ENCODE results near the gene RTKN2.

The RTKN2 gene

DNA sequence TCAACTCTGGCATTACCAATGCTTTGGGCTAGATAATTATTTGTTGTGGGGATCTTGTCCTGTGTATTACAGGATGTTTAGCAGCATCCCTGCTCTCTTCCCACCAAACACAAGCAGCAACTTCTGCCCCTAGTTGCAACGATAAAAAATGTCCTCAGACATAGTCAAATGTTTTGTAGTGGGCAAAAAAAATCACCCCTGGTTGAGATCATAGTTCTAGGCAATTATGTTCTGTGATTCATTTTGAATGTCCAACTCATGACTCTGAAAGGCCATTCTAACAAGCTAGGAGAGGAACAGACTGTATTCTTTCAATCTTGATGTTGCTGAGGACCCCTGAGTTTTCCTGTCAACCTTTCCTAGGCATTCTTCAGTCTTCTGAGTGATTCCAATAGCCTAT is 79.5 kb downstream of the RTKN2 start:
- Histone ChIP-seq H3K27me3 (ENCODE audit: insufficient read depth, poor library complexity, severe bottlenecking) (no peaks in the 10 kb centered on the region), H3K4me3 (replicated peaks; ENCODE audit: insufficient read depth, low read length) (no peak overlapping the region), H3K27ac (replicated peaks) (no peak overlapping the region)
- no peak for TF ChIP-seq GABPA (IDR thresholded peaks at IDR 0.05; ENCODE audit: low read depth)
- TF ChIP-seq SPI1 (IDR thresholded peaks at IDR 0.05; ENCODE audit: borderline replicate concordance, low read depth): no peak
- TF ChIP-seq, protein P1, sequence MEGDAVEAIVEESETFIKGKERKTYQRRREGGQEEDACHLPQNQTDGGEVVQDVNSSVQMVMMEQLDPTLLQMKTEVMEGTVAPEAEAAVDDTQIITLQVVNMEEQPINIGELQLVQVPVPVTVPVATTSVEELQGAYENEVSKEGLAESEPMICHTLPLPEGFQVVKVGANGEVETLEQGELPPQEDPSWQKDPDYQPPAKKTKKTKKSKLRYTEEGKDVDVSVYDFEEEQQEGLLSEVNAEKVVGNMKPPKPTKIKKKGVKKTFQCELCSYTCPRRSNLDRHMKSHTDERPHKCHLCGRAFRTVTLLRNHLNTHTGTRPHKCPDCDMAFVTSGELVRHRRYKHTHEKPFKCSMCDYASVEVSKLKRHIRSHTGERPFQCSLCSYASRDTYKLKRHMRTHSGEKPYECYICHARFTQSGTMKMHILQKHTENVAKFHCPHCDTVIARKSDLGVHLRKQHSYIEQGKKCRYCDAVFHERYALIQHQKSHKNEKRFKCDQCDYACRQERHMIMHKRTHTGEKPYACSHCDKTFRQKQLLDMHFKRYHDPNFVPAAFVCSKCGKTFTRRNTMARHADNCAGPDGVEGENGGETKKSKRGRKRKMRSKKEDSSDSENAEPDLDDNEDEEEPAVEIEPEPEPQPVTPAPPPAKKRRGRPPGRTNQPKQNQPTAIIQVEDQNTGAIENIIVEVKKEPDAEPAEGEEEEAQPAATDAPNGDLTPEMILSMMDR (IDR thresholded peaks at IDR 0.05; ENCODE audit: insufficient read depth, low read length): no peak
- TF ChIP-seq, protein P2, sequence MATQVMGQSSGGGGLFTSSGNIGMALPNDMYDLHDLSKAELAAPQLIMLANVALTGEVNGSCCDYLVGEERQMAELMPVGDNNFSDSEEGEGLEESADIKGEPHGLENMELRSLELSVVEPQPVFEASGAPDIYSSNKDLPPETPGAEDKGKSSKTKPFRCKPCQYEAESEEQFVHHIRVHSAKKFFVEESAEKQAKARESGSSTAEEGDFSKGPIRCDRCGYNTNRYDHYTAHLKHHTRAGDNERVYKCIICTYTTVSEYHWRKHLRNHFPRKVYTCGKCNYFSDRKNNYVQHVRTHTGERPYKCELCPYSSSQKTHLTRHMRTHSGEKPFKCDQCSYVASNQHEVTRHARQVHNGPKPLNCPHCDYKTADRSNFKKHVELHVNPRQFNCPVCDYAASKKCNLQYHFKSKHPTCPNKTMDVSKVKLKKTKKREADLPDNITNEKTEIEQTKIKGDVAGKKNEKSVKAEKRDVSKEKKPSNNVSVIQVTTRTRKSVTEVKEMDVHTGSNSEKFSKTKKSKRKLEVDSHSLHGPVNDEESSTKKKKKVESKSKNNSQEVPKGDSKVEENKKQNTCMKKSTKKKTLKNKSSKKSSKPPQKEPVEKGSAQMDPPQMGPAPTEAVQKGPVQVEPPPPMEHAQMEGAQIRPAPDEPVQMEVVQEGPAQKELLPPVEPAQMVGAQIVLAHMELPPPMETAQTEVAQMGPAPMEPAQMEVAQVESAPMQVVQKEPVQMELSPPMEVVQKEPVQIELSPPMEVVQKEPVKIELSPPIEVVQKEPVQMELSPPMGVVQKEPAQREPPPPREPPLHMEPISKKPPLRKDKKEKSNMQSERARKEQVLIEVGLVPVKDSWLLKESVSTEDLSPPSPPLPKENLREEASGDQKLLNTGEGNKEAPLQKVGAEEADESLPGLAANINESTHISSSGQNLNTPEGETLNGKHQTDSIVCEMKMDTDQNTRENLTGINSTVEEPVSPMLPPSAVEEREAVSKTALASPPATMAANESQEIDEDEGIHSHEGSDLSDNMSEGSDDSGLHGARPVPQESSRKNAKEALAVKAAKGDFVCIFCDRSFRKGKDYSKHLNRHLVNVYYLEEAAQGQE (IDR thresholded peaks at IDR 0.05; ENCODE audit: insufficient replicate concordance, low read depth): no peak
- no peak for TF ChIP-seq POLR2AphosphoS5 (IDR thresholded peaks at IDR 0.05; ENCODE audit: low read depth)
- DNase-seq (ENCODE audit: low read depth in 1 of 2, low spot score in 1 of 2): no peak

DNA sequence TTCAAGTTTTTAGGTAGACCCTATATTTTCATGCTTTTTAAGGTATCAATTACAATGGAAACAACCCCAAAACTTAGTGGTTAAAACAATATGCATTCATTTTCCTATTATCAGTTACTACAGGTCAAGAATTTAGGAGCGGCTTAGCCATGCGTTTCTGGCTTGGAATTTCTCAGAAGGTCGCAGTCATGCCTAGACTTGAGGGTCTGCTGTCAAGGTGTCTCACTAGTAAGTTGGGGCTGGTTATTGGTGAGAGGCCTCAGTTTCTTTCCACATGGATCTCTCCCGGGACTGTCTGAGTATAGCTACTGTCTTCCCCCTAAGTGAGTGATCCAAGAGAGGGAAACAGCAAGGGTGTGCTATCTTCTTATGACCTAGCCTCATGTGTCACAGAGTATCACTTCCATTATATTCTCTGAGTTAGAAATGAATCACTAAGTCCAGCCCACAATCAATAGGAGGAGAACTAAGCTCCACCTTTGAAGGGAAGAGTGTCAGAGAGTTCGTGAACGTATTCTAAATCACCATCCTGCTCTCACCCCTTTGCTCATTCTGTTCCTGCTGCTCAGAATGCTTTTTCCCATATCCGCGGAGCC is 80.5 kb downstream of the RTKN2 start:
- Histone ChIP-seq H3K27me3 (ENCODE audit: insufficient read depth, poor library complexity, severe bottlenecking) (no peaks in the 10 kb centered on the region), H3K4me3 (replicated peaks; ENCODE audit: insufficient read depth, low read length) (no peak overlapping the region), H3K27ac (replicated peaks) (no peak overlapping the region)
- TF ChIP-seq GABPA (IDR thresholded peaks at IDR 0.05; ENCODE audit: low read depth): no peak
- TF ChIP-seq SPI1 (IDR thresholded peaks at IDR 0.05; ENCODE audit: borderline replicate concordance, low read depth): no peak
- TF ChIP-seq, protein P2 (IDR thresholded peaks at IDR 0.05; ENCODE audit: insufficient replicate concordance, low read depth): no peak
- TF ChIP-seq POLR2AphosphoS5 (IDR thresholded peaks at IDR 0.05; ENCODE audit: low read depth): no peak
- TF ChIP-seq, protein P1 (IDR thresholded peaks at IDR 0.05; ENCODE audit: insufficient read depth, low read length): no peak
- DNase-seq (ENCODE audit: low read depth in 1 of 2, low spot score in 1 of 2): no peak

DNA sequence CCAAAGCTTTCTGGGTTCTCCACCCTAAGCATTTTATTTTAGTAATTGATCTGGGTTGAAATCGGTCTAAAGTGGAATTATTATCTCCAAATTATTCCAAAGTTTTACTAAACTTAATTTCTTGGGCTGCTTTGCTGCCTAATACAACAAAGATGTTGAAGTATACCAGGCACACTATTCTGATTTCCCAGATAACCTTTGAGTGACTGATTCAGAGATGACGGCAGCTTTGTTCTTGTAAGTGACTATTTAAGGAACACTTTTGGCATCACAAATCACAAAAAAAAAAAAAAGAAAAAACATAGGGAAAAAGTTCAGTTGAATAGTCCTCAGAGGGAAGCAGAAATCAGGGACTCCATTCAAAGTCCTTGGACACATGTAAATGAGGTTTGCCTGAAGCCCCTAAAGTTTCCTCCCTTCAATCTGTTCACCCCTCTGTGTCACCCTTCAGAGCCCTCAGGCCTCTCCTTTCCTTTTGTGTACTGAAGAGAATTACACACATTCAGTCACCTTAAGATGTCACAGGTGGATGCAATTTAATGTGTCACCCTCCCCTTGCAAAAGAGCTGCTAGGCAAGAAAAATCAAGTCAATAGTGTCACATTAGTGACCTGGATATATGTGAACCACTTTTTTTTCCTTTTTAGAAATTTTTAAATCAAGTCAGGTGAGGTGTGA is 81.5 kb downstream of the RTKN2 start:
- TF ChIP-seq, protein P1 (IDR thresholded peaks at IDR 0.05; ENCODE audit: insufficient read depth, low read length): no peak
- TF ChIP-seq POLR2AphosphoS5 (IDR thresholded peaks at IDR 0.05; ENCODE audit: low read depth) (no peak), SPI1 (IDR thresholded peaks at IDR 0.05; ENCODE audit: borderline replicate concordance, low read depth) (no peak), GABPA (IDR thresholded peaks at IDR 0.05; ENCODE audit: low read depth) (no peak)
- TF ChIP-seq, protein P2 (IDR thresholded peaks at IDR 0.05; ENCODE audit: insufficient replicate concordance, low read depth): no peak
- Histone ChIP-seq H3K27me3 (ENCODE audit: insufficient read depth, poor library complexity, severe bottlenecking) (no peaks in the 10 kb centered on the region), H3K4me3 (replicated peaks; ENCODE audit: insufficient read depth, low read length) (no peak overlapping the region), H3K27ac (replicated peaks) (no peak overlapping the region)
- DNase-seq (ENCODE audit: low read depth in 1 of 2, low spot score in 1 of 2): no peak

Measured in HL-60 (cell line).